ENCODE data around the gene SOBP.

The SOBP gene

DNA sequence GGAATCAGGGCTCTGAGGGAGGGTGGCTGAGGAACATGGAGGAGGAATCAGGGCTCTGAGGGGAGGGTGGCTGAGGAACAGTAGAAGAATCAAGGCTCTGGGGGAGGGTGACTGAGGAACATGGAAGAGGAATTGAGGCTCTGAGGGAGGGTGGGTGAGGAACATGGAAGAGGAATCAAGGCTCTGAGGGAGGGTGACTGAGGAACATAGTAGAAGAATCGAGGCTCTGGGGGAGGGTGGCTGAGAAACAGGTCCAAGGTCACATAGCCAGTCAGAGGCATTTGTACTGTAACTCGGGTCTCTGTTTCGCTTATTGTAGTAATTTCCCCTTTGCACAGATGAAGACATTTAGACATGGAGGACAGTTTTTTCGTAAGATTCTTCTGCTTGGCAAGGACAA is 164.8 kb downstream of the SOBP start:
- H3K27me3 ChIP-seq (ENCODE audit: insufficient read depth, low read length, poor library complexity), result no peaks in the 10 kb centered on the region
- no peaks in the 10 kb centered on the region for H3K4me1 ChIP-seq (ENCODE audit: insufficient read depth, low read length)
- H3K9me3 ChIP-seq (ENCODE audit: insufficient read depth, low read length, severe bottlenecking), result no peaks in the 10 kb centered on the region
- H3K4me3 ChIP-seq (ENCODE audit: low read depth in 1 of 2, low read length in 2 of 2), result no peak overlapping the region
- no peak for TF ChIP-seq EZH2 (IDR thresholded peaks at IDR 0.05; ENCODE audit: borderline replicate concordance, low read depth, low read length, severe bottlenecking)
- TF ChIP-seq, protein P1, sequence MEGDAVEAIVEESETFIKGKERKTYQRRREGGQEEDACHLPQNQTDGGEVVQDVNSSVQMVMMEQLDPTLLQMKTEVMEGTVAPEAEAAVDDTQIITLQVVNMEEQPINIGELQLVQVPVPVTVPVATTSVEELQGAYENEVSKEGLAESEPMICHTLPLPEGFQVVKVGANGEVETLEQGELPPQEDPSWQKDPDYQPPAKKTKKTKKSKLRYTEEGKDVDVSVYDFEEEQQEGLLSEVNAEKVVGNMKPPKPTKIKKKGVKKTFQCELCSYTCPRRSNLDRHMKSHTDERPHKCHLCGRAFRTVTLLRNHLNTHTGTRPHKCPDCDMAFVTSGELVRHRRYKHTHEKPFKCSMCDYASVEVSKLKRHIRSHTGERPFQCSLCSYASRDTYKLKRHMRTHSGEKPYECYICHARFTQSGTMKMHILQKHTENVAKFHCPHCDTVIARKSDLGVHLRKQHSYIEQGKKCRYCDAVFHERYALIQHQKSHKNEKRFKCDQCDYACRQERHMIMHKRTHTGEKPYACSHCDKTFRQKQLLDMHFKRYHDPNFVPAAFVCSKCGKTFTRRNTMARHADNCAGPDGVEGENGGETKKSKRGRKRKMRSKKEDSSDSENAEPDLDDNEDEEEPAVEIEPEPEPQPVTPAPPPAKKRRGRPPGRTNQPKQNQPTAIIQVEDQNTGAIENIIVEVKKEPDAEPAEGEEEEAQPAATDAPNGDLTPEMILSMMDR (IDR thresholded peaks at IDR 0.05; ENCODE audit: borderline replicate concordance, extremely low read depth, low read length, poor library complexity, severe bottlenecking), result no peak
- no peak overlapping the region for H3K4me2 ChIP-seq (ENCODE audit: insufficient read depth, low read length)
- no peaks in the 10 kb centered on the region for H3K36me3 ChIP-seq (ENCODE audit: insufficient read depth, low read length)
- H4K20me1 ChIP-seq (ENCODE audit: insufficient read depth, low read length), result no peaks in the 10 kb centered on the region
- H2AFZ ChIP-seq (ENCODE audit: low read depth, low read length), result no peak overlapping the region
- DNase-seq (no peak), ATAC-seq (ENCODE audit: insufficient read depth, low read depth) (no peak)
- H3K9ac ChIP-seq (ENCODE audit: low read depth, low read length), result no peak overlapping the region
- no peak overlapping the region for H3K27ac ChIP-seq (ENCODE audit: low read length)
- no peaks in the 10 kb centered on the region for H3K79me2 ChIP-seq (ENCODE audit: insufficient read depth, low read length)

DNA sequence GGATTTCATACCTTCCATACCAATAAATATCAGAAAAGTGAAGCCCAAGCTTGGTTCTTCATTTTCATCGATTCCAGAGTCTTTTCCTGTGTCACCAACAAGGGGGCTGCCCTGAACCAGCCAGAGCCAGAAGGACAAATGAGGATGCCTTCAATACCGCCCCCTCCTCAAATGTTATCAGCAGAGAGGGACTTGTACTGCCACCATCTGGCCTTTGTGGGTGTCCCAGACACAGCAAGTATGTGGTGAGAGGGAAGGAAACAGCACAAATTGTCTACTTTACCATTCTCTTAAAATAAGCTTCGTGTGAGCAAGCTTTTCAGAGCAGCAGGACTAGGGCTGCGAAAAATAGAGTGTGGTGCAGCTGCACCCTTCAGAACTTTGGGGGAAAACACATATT is 165.3 kb downstream of the SOBP start:
- H3K9me3 ChIP-seq (ENCODE audit: insufficient read depth, low read length, severe bottlenecking), result no peaks in the 10 kb centered on the region
- H2AFZ ChIP-seq (ENCODE audit: low read depth, low read length), result no peak overlapping the region
- DNase-seq (peak; percentile 20), ATAC-seq (ENCODE audit: insufficient read depth, low read depth) (peak; percentile 67; the same call in 2 of the 3 replicates)
- H3K27ac ChIP-seq (ENCODE audit: low read length), result no peak overlapping the region
- H4K20me1 ChIP-seq (ENCODE audit: insufficient read depth, low read length), result no peaks in the 10 kb centered on the region
- no peaks in the 10 kb centered on the region for H3K36me3 ChIP-seq (ENCODE audit: insufficient read depth, low read length)
- H3K9ac ChIP-seq (ENCODE audit: low read depth, low read length), result no peak overlapping the region
- H3K79me2 ChIP-seq (ENCODE audit: insufficient read depth, low read length), result no peaks in the 10 kb centered on the region
- H3K4me1 ChIP-seq (ENCODE audit: insufficient read depth, low read length), result no peaks in the 10 kb centered on the region
- H3K27me3 ChIP-seq (ENCODE audit: insufficient read depth, low read length, poor library complexity), result no peaks in the 10 kb centered on the region
- TF ChIP-seq, protein P1 (IDR thresholded peaks at IDR 0.05; ENCODE audit: borderline replicate concordance, extremely low read depth, low read length, poor library complexity, severe bottlenecking), result peak; percentile 59
- TF ChIP-seq EZH2 (IDR thresholded peaks at IDR 0.05; ENCODE audit: borderline replicate concordance, low read depth, low read length, severe bottlenecking), result no peak
- H3K4me3 ChIP-seq (ENCODE audit: low read depth in 1 of 2, low read length in 2 of 2), result no peak overlapping the region
- H3K4me2 ChIP-seq (ENCODE audit: insufficient read depth, low read length), result no peak overlapping the region

DNA sequence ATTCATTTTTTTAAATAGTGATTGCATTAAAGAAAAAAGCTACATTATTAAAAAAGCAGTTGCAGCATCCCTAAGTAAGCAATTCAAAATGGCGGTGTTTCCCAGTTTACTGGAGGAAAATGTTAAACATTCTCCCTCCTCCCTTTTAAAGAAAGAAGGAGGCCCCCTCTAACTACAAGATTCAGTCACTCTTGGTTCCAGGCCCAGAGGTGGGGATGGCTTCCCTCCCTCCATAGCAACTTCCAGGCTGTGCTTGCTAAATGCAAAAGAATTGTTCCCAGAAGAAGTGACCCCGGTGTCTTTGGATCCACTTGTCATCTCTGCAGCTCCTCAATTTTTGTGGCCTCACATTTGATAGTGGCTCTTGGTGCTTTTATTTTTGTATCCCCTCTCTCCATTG is 165.9 kb downstream of the SOBP start:
- DNase-seq (no peak), ATAC-seq (ENCODE audit: insufficient read depth, low read depth) (no peak)
- Histone ChIP-seq H3K36me3 (ENCODE audit: insufficient read depth, low read length) (no peaks in the 10 kb centered on the region), H3K79me2 (ENCODE audit: insufficient read depth, low read length) (no peaks in the 10 kb centered on the region), H3K4me3 (ENCODE audit: low read depth in 1 of 2, low read length in 2 of 2) (no peak overlapping the region), H2AFZ (ENCODE audit: low read depth, low read length) (no peak overlapping the region), H3K27me3 (ENCODE audit: insufficient read depth, low read length, poor library complexity) (no peaks in the 10 kb centered on the region), H4K20me1 (ENCODE audit: insufficient read depth, low read length) (no peaks in the 10 kb centered on the region), H3K9me3 (ENCODE audit: insufficient read depth, low read length, severe bottlenecking) (no peaks in the 10 kb centered on the region), H3K27ac (ENCODE audit: low read length) (no peak overlapping the region), H3K9ac (ENCODE audit: low read depth, low read length) (no peak overlapping the region), H3K4me1 (ENCODE audit: insufficient read depth, low read length) (no peaks in the 10 kb centered on the region), H3K4me2 (ENCODE audit: insufficient read depth, low read length) (no peak overlapping the region)
- no peak for TF ChIP-seq EZH2 (IDR thresholded peaks at IDR 0.05; ENCODE audit: borderline replicate concordance, low read depth, low read length, severe bottlenecking)
- TF ChIP-seq, protein P1 (IDR thresholded peaks at IDR 0.05; ENCODE audit: borderline replicate concordance, extremely low read depth, low read length, poor library complexity, severe bottlenecking), result no peak

DNA sequence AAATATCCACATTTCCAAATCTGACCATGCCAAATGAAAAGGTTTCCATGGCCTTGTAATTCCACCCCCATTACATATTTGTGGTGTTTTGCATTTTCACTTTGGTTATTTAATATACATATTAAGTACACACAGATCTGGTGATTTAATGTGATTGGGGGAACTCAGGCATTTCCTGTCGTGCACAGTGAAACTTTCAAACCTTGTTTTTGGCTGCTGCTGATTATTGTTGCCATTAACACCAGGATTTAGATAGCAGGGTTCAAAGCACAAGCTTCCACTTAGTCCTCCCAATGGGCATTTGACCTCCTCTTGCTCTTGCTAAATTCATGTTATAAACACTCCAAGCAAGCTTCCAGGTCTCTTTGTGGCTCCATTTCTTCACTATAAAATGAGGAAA is 166.5 kb downstream of the SOBP start:
- TF ChIP-seq, protein P1 (IDR thresholded peaks at IDR 0.05; ENCODE audit: borderline replicate concordance, extremely low read depth, low read length, poor library complexity, severe bottlenecking), result no peak
- no peak for TF ChIP-seq EZH2 (IDR thresholded peaks at IDR 0.05; ENCODE audit: borderline replicate concordance, low read depth, low read length, severe bottlenecking)
- no peak overlapping the region for H3K27ac ChIP-seq (ENCODE audit: low read length)

More for the DNA sequence above, 166.5 kb downstream of the SOBP start:
- no peak for DNase-seq
- no peak overlapping the region for H3K4me3 ChIP-seq (ENCODE audit: low read depth in 1 of 2, low read length in 2 of 2)
- no peaks in the 10 kb centered on the region for H3K9me3 ChIP-seq (ENCODE audit: insufficient read depth, low read length, severe bottlenecking)
- no peak overlapping the region for H2AFZ ChIP-seq (ENCODE audit: low read depth, low read length)
- no peak overlapping the region for H3K9ac ChIP-seq (ENCODE audit: low read depth, low read length)
- no peaks in the 10 kb centered on the region for H3K36me3 ChIP-seq (ENCODE audit: insufficient read depth, low read length)
- ATAC-seq (ENCODE audit: insufficient read depth, low read depth), result no peak
- no peaks in the 10 kb centered on the region for H4K20me1 ChIP-seq (ENCODE audit: insufficient read depth, low read length)
- no peak overlapping the region for H3K4me2 ChIP-seq (ENCODE audit: insufficient read depth, low read length)
- no peaks in the 10 kb centered on the region for H3K4me1 ChIP-seq (ENCODE audit: insufficient read depth, low read length)
- no peaks in the 10 kb centered on the region for H3K79me2 ChIP-seq (ENCODE audit: insufficient read depth, low read length)
- no peaks in the 10 kb centered on the region for H3K27me3 ChIP-seq (ENCODE audit: insufficient read depth, low read length, poor library complexity)
